Activated T-cell treated with anti-CD3 and anti-CD28 coated beads, Interleukin-2, amount 50 U/mL, for 4 hours (primary cell): ENCODE data around the gene DPPA4. TPM values are rescaled to one million over a fixed set of nuclear protein-coding genes. Genes with fewer than 3 reads are reported as not detected.

Experiments used
- ATAC-seq, 2 donors: fragments of 200-7000 bp; cut with Tn5 transposase; one replicate each; pipeline ENCODE4 v1.10.0; 2021
- DNase-seq: peaks from one replicate; pipeline ENCODE4 v3.0.0-alpha.2; 2020
- H3K27me3 Mint-ChIP-seq: one replicate; pipeline ENCODE4 v1.8.0; 2021; ENCODE audit warnings: low read depth, mixed read lengths
- H3K36me3 Mint-ChIP-seq: one replicate; pipeline ENCODE4 v1.8.0; 2022; ENCODE audit warnings: mixed read lengths; ENCODE audit not compliant: insufficient read depth
- H3K4me1 Mint-ChIP-seq: one replicate; pipeline ENCODE4 v1.8.0; 2021; ENCODE audit warnings: low read depth, mixed read lengths
- H3K4me3 Mint-ChIP-seq: one replicate; pipeline ENCODE4 v1.8.0; 2021; ENCODE audit warnings: mild to moderate bottlenecking, moderate library complexity, mixed read lengths
- H3K9me3 Mint-ChIP-seq: one replicate; pipeline ENCODE4 v1.8.0; 2021; ENCODE audit warnings: mixed read lengths
- total RNA-seq, 3 donors: library from RNA; stranded (reverse); gene quantifications; one replicate each; pipeline ENCODE4 v1.2.1, GENCODE V29; 2021

DPPA4 gene
- total RNA-seq, 3 donors from 2014 or later: 1.1 to 1.5 (median 1.5) TPM

GRCh38 chr3:109325109-109325508 lies 12.2 kb downstream of the DPPA4 start:
- H3K27me3 Mint-ChIP-seq: peaks cover 2% of the 10 kb centered on the region
- no peaks in the 10 kb centered on the region for H3K9me3 Mint-ChIP-seq
- no peak overlapping the region for H3K4me3 Mint-ChIP-seq
- H3K36me3 Mint-ChIP-seq: no peaks in the 10 kb centered on the region
- DNase-seq: no peak
- no peak for ATAC-seq
- H3K4me1 Mint-ChIP-seq: no peaks in the 10 kb centered on the region

- ATAC-seq: no peak
Observed at GRCh38 chr3:109316162-109316730, 21.1 kb downstream of the DPPA4 start, which contains the start of gene DPPA2. Gene DPPA2, minus strand, starts transcription at chr3:109316517. Its CDS starts 1,975 bp downstream, at chr3:109314542.

GRCh38 chr3:109313061-109313460 lies 24.3 kb downstream of the DPPA4 start:
- ATAC-seq: no peak
- DNase-seq: no peak
- no peaks in the 10 kb centered on the region for H3K4me1 Mint-ChIP-seq
- no peaks in the 10 kb centered on the region for H3K9me3 Mint-ChIP-seq
- no peaks in the 10 kb centered on the region for H3K27me3 Mint-ChIP-seq
- H3K36me3 Mint-ChIP-seq: no peaks in the 10 kb centered on the region
- no peak overlapping the region for H3K4me3 Mint-ChIP-seq

More at GRCh38 chr3:109316162-109316730, 21.1 kb downstream of the DPPA4 start, which contains the start of gene DPPA2:
- Mint-ChIP-seq H3K9me3 (no peaks in the 10 kb centered on the region), H3K4me1 (no peaks in the 10 kb centered on the region), H3K36me3 (no peaks in the 10 kb centered on the region), H3K4me3 (no peak within 1 kb of the TSS), H3K27me3 (no peaks in the 10 kb centered on the region)
- no peak for DNase-seq

- Mint-ChIP-seq H3K27me3 (no peaks in the 10 kb centered on the region), H3K9me3 (no peaks in the 10 kb centered on the region), H3K36me3 (no peaks in the 10 kb centered on the region), H3K4me3 (no peak overlapping the region), H3K4me1 (no peaks in the 10 kb centered on the region)
- DNase-seq (no peak), ATAC-seq (no peak)
Observed at GRCh38 chr3:109297496-109297895, 39.9 kb downstream of the DPPA4 start.

GRCh38 chr3:109284071-109284470 lies 53.3 kb downstream of the DPPA4 start:
- ATAC-seq (no peak), DNase-seq (no peak)
- Mint-ChIP-seq H3K4me3 (no peak overlapping the region), H3K27me3 (no peaks in the 10 kb centered on the region), H3K36me3 (no peaks in the 10 kb centered on the region), H3K4me1 (no peaks in the 10 kb centered on the region), H3K9me3 (no peaks in the 10 kb centered on the region)

- ATAC-seq (no peak), DNase-seq (no peak)
- peaks cover 2% of the 10 kb centered on the region for H3K4me1 Mint-ChIP-seq
- peaks cover 2% of the 10 kb centered on the region for H3K27me3 Mint-ChIP-seq
- no peaks in the 10 kb centered on the region for H3K9me3 Mint-ChIP-seq
- H3K4me3 Mint-ChIP-seq: no peak overlapping the region
- no peaks in the 10 kb centered on the region for H3K36me3 Mint-ChIP-seq
Observed at GRCh38 chr3:109278546-109278945, 58.8 kb downstream of the DPPA4 start.

- ATAC-seq (no peak), DNase-seq (no peak)
- peaks cover 2% of the 10 kb centered on the region for H3K27me3 Mint-ChIP-seq
- peaks cover 2% of the 10 kb centered on the region for H3K4me1 Mint-ChIP-seq
- no peaks in the 10 kb centered on the region for H3K9me3 Mint-ChIP-seq
- H3K36me3 Mint-ChIP-seq: no peaks in the 10 kb centered on the region
- no peak overlapping the region for H3K4me3 Mint-ChIP-seq
Observed at GRCh38 chr3:109278141-109278540, 59.2 kb downstream of the DPPA4 start.

Other genes with a start within 250 kb of the DPPA4 start
- not detected for gene MORC1, start 219.4 kb downstream of the DPPA4 start, total RNA-seq
- not detected for gene C3orf85, start 200.8 kb downstream of the DPPA4 start, total RNA-seq
- gene DPPA2, start 21.0 kb downstream of the DPPA4 start, total RNA-seq: not detected